ENCODE results near the gene CABP1. TPM values are rescaled to one million over a fixed set of nuclear protein-coding genes. Genes with fewer than 3 reads are reported as not detected.
"Not testable (repeated sequence)": the region's sequence is repeated elsewhere in the genome, so short reads cannot be mapped to it uniquely, and the experiment has no call there.

Gene CABP1
- total and polyA plus RNA-seq, 2 experiments from 2014 or later, result 5.1 to 5.2 TPM

DNA sequence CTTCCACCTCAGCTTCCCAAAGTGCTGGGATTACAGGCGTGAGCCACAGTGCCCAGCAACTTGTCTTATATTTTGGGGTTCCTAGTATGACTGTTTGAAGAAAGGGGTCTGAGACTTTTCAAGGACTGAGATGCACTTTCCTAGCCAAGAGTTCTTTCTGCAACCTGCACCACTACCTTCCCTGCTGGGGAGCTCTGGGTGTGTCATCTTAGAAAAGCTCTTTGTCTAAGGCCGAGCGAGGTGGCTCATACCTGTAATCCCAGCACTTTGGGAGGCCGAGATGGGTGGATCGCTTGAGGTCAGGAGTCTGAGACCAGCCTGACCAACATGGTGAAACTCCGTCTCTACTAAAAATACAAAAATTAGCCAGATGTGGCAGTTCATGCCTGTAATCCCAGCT, 29.8 kb downstream of the CABP1 start:
- H3K36me3 Mint-ChIP-seq (ENCODE audit: low read depth); H3K4me2 ChIP-seq; H3K79me2 ChIP-seq (replicated peaks; ENCODE audit: insufficient read depth); H3K9me3 Mint-ChIP-seq; H3K4me3 Mint-ChIP-seq; DNase-seq (ENCODE audit: low spot score); H3K9me2 ChIP-seq (ENCODE audit: insufficient read depth); H3K4me3 ChIP-seq; H3K36me3 ChIP-seq (ENCODE audit: insufficient read depth); H3K27me3 ChIP-seq (ENCODE audit: insufficient read depth); H3K27me3 Mint-ChIP-seq (ENCODE audit: insufficient read depth, low read depth, poor library complexity); H3F3A ChIP-seq (replicated peaks; ENCODE audit: low read depth); ATAC-seq; H2AFZ ChIP-seq; H3K27ac ChIP-seq (ENCODE audit: low read depth); H4K20me1 ChIP-seq (replicated peaks; ENCODE audit: insufficient read depth): not testable (repeated sequence)
- H3K4me1 Mint-ChIP-seq, result peaks cover 29% of the 10 kb centered on the region
- peak overlapping the region; percentile 76 for H3K27ac Mint-ChIP-seq
- peaks cover 32% of the 10 kb centered on the region for H3K4me1 ChIP-seq (ENCODE audit: insufficient read depth)

- H3K4me1 Mint-ChIP-seq, result peaks cover 29% of the 10 kb centered on the region
- no peak overlapping the region for H3K4me2 ChIP-seq
- H3K36me3 ChIP-seq (ENCODE audit: insufficient read depth), result no peaks in the 10 kb centered on the region
- DNase-seq (ENCODE audit: low spot score) (no peak), ATAC-seq (no peak)
- peaks cover 4% of the 10 kb centered on the region for H3K27me3 Mint-ChIP-seq (ENCODE audit: insufficient read depth, low read depth, poor library complexity)
- no peak overlapping the region for H3K4me3 ChIP-seq
- no peaks in the 10 kb centered on the region for H3K9me2 ChIP-seq (ENCODE audit: insufficient read depth)
- no peaks in the 10 kb centered on the region for H3K79me2 ChIP-seq (replicated peaks; ENCODE audit: insufficient read depth)
- H3K27me3 ChIP-seq (ENCODE audit: insufficient read depth), result no peaks in the 10 kb centered on the region
- H3K36me3 Mint-ChIP-seq (ENCODE audit: low read depth), result no peaks in the 10 kb centered on the region
- H2AFZ ChIP-seq, result peak overlapping the region; percentile 14; the same call in 1 of the 2 replicates
- no peak overlapping the region; the same call in 1 of the 2 replicates for H3K27ac Mint-ChIP-seq
- H3K4me1 ChIP-seq (ENCODE audit: insufficient read depth), result peaks cover 32% of the 10 kb centered on the region
- no peak overlapping the region for H3K4me3 Mint-ChIP-seq
- H3F3A ChIP-seq (replicated peaks; ENCODE audit: low read depth), result peaks cover 6% of the 10 kb centered on the region
- H4K20me1 ChIP-seq (replicated peaks; ENCODE audit: insufficient read depth), result no peaks in the 10 kb centered on the region
- H3K27ac ChIP-seq (ENCODE audit: low read depth), result no peak overlapping the region
- no peaks in the 10 kb centered on the region for H3K9me3 Mint-ChIP-seq
- TF ChIP-seq CTCF (conservative IDR thresholded peaks at IDR 0.05; ENCODE audit: low read depth in 2 of 2), result no peak
- no peak for TF ChIP-seq ZNF331 (CRISPR knock-in tag; IDR thresholded peaks at IDR 0.05; ENCODE audit: low read depth)
- TF ChIP-seq ETS1 (IDR thresholded peaks at IDR 0.05), result no peak
- TF ChIP-seq ZNF114 (CRISPR knock-in tag; IDR thresholded peaks at IDR 0.05), result no peak
- TF ChIP-seq CREB1 (CRISPR knock-in tag; IDR thresholded peaks at IDR 0.05; ENCODE audit: low read depth), result no peak
- no peak for TF ChIP-seq REST (IDR thresholded peaks at IDR 0.05; ENCODE audit: unreplicated experiment)
- TF ChIP-seq POLR2AphosphoS5 (IDR thresholded peaks at IDR 0.05; ENCODE audit: low read depth), result no peak
- no peak for TF ChIP-seq STAT1 (IDR thresholded peaks at IDR 0.05; ENCODE audit: unreplicated experiment)
- no peak for TF ChIP-seq EZH2 (IDR thresholded peaks at IDR 0.05; ENCODE audit: low read depth, unreplicated experiment)
- TF ChIP-seq EZH2phosphoT487 (IDR thresholded peaks at IDR 0.05; ENCODE audit: unreplicated experiment), result no peak
- no peak for TF ChIP-seq JUNB (IDR thresholded peaks at IDR 0.05; ENCODE audit: unreplicated experiment)
These were observed 30.2 kb downstream of the CABP1 start for GRCh38 chr12:120670667-120671066.

Measured in GM23338 (cell line).